Mesothelial cell of epicardium (in vitro differentiated cells): ENCODE results near the gene DVL2. TPM values are rescaled to one million over a fixed set of nuclear protein-coding genes. Genes with fewer than 3 reads are reported as not detected.

ENCODE experiments used
- DNase-seq, 2 experiments: peaks; one replicate each; pipeline ENCODE4 v3.0.0; 2021; ENCODE audit warnings: low spot score in 2 of 2; ENCODE audit not compliant: unreplicated experiment in 2 of 2
- H3K27ac Mint-ChIP-seq: 2 replicates; pipeline ENCODE4 v1.8.0; 2021; ENCODE audit warnings: mixed read lengths
- H3K27me3 Mint-ChIP-seq: 2 replicates; pipeline ENCODE4 v1.8.0; 2021; ENCODE audit warnings: low read depth, mixed read lengths
- H3K36me3 Mint-ChIP-seq: 2 replicates; pipeline ENCODE4 v1.8.0; 2021; ENCODE audit warnings: mixed read lengths
- H3K4me1 Mint-ChIP-seq: 2 replicates; pipeline ENCODE4 v1.8.0; 2021; ENCODE audit warnings: mixed read lengths
- H3K4me3 Mint-ChIP-seq: 2 replicates; pipeline ENCODE4 v1.8.0; 2021; ENCODE audit warnings: mild to moderate bottlenecking, moderate library complexity, mixed read lengths
- H3K9me3 Mint-ChIP-seq: 2 replicates; pipeline ENCODE4 v1.8.0; 2021; ENCODE audit warnings: mixed read lengths
- CTCF ChIP-seq: fragments of 200-600 bp; sonication (generic); IDR thresholded peaks from one replicate; pipeline ENCODE4 v1.5.0; 2021; ENCODE audit warnings: antibody characterized with exemption; ENCODE audit not compliant: unreplicated experiment
- total RNA-seq: library from RNA; stranded (reverse); gene quantifications from 3 replicates; pipeline ENCODE4 v1.2.1, GENCODE V29; 2021

The DVL2 gene
- total RNA-seq, 1 donor from 2014 or later: 94.0 TPM

GRCh38 chr17:7195971-7196370, 38.3 kb downstream of the DVL2 start:
- H3K27me3 Mint-ChIP-seq: no peaks in the 10 kb centered on the region
- H3K36me3 Mint-ChIP-seq: peaks cover 25% of the 10 kb centered on the region
- peaks cover 2% of the 10 kb centered on the region for H3K4me1 Mint-ChIP-seq
- no peaks in the 10 kb centered on the region for H3K9me3 Mint-ChIP-seq
- no peak for DNase-seq
- TF ChIP-seq CTCF: no peak
- no peak overlapping the region for H3K4me3 Mint-ChIP-seq
- H3K27ac Mint-ChIP-seq: no peak overlapping the region

- no peak for TF ChIP-seq CTCF
- Mint-ChIP-seq H3K4me1 (peaks cover 2% of the 10 kb centered on the region), H3K27ac (no peak overlapping the region), H3K36me3 (peaks cover 27% of the 10 kb centered on the region), H3K9me3 (no peaks in the 10 kb centered on the region), H3K27me3 (no peaks in the 10 kb centered on the region), H3K4me3 (no peak overlapping the region)
- DNase-seq: no peak
These were observed 41.9 kb downstream of the DVL2 start for GRCh38 chr17:7192271-7192937.

DNA sequence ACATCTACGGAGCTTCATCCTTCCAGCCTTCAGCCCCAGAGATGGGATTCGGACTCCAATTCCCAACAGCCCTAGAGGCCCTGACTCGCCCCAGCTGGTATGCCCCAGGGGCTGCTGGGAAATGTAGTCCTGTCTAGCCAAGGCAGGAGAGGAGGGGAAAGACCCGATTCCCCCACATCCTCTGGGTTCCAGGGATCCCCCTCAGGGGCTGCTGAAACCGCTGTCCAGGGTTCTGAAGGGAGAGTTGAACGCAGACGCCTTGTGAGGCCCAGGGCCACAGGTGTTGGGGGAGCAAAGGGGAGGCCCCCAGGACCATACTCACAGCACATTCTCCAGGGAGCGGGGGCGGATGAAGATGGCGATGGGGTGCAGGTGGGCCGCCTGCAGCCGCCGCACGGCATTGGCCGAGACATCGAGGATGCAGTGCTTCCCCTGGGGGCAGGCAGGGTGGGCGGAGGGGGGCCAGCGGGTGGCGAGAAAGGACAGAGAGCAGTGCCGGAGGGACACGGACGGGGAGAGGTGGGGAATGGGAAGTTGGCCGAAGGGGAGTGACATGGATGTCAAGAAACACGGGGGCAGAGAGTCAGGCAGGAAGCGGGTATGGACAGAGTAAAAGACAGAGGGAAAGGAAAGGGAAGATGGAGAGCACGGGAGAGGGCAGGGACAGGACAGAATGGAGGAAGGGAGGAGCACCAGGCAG, 42.6 kb downstream of the DVL2 start:
- no peaks in the 10 kb centered on the region for H3K27me3 Mint-ChIP-seq
- H3K9me3 Mint-ChIP-seq: no peaks in the 10 kb centered on the region
- peak overlapping the region; percentile 34 for H3K27ac Mint-ChIP-seq
- H3K4me3 Mint-ChIP-seq: no peak overlapping the region
- peaks cover 2% of the 10 kb centered on the region for H3K4me1 Mint-ChIP-seq
- H3K36me3 Mint-ChIP-seq: peaks cover 27% of the 10 kb centered on the region
- DNase-seq: peak in 1 of 2 experiments; percentile 62
- no peak for TF ChIP-seq CTCF

DNA sequence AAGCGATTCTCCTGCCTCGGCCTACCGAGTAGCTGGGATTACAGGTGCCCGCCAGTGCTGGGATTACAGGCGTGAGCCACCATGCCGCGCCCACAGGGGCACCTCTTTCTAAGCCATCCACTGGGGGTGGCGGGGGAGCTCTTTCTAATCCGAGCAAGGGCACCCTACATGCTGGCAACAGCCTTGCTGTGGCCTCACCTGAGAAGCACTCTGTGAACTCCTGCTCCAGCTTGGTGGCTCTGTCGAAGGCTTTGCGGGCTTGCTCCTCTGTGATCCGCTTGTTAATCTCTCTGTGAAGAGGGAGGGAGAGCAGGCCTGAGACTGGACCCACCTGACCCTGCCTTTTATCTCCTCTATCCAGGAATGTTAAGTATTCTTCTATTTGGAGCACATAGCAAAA, 43.2 kb downstream of the DVL2 start:
- H3K27me3 Mint-ChIP-seq: no peaks in the 10 kb centered on the region
- H3K36me3 Mint-ChIP-seq: peaks cover 24% of the 10 kb centered on the region
- no peak for TF ChIP-seq CTCF
- peaks cover 2% of the 10 kb centered on the region for H3K4me1 Mint-ChIP-seq
- H3K9me3 Mint-ChIP-seq: no peaks in the 10 kb centered on the region
- H3K27ac Mint-ChIP-seq: no peak overlapping the region
- H3K4me3 Mint-ChIP-seq: no peak overlapping the region
- DNase-seq: no peak

DNA sequence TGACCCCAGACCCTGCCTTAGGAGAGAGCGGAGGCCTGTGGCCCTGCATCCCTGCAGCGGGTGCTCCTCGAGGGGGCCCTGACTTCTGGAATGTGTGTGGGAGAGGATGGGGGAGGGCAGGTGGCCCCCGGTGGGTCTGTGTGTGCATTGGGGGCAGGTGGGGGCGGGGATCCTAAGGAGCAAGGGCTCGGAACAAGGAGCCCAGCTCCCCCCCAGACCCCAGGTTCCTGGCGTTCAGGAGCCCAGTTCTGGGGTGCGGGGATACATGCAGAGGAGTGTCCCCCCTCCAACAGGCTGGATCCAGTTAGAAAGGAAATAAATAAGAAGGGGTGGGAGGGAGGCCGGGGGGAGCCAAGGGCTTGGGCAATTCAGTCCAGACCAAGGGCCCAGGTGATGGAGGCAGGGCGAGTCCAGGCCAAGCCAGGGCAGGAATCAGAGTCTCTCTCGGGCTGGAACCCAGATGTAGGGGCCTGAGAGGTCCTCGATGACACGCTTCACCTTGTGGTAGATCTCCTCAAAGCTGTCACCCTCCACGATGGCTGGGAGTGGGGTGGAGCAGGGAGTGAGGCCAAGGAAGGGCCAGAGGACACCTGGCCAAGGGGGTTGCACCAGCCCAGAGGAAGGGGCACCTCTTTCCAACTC, 43.9 kb downstream of the DVL2 start:
- Mint-ChIP-seq H3K4me3 (no peak overlapping the region), H3K36me3 (peaks cover 22% of the 10 kb centered on the region), H3K4me1 (peaks cover 2% of the 10 kb centered on the region), H3K27ac (no peak overlapping the region), H3K9me3 (no peaks in the 10 kb centered on the region), H3K27me3 (no peaks in the 10 kb centered on the region)
- DNase-seq: no peak
- TF ChIP-seq CTCF: no peak
